Fibroblast of skin of back (primary cell): ENCODE data around the gene CCZ1B.
"Not testable (repeated sequence)": the region's sequence is repeated elsewhere in the genome, so short reads cannot be mapped to it uniquely, and the experiment has no call there.

Source experiments
- DNase-seq: peaks from one replicate; pipeline ENCODE4 v3.0.0-alpha.2; 2013

CCZ1B gene

GRCh38 chr7:6830026-6830425 is 4.0 kb upstream of the CCZ1B start:
- peak; percentile 23 for DNase-seq

- DNase-seq: not testable (repeated sequence)
These were observed 3.5 kb upstream of the CCZ1B start for GRCh38 chr7:6829616-6830015.

GRCh38 chr7:6827180-6827579 is 1.1 kb upstream of the CCZ1B start:
- not testable (repeated sequence) for DNase-seq

GRCh38 chr7:6825236-6826125 is 594 bp downstream of the CCZ1B start:
- DNase-seq: not testable (repeated sequence)

GRCh38 chr7:6821622-6822021 is 4.5 kb downstream of the CCZ1B start:
- not testable (repeated sequence) for DNase-seq

GRCh38 chr7:6815470-6815869 is 10.6 kb downstream of the CCZ1B start:
- DNase-seq: not testable (repeated sequence)

GRCh38 chr7:6813011-6813410 is 13.1 kb downstream of the CCZ1B start:
- not testable (repeated sequence) for DNase-seq

GRCh38 chr7:6807959-6808358 is 18.1 kb downstream of the CCZ1B start:
- not testable (repeated sequence) for DNase-seq

GRCh38 chr7:6807393-6807918 is 18.6 kb downstream of the CCZ1B start:
- DNase-seq: not testable (repeated sequence)

- DNase-seq: not testable (repeated sequence)
These were observed 25.7 kb downstream of the CCZ1B start for GRCh38 chr7:6800331-6800730.

GRCh38 chr7:6799887-6800286 is 26.2 kb downstream of the CCZ1B start:
- DNase-seq: not testable (repeated sequence)

- DNase-seq: not testable (repeated sequence)
These were observed 28.0 kb downstream of the CCZ1B start for GRCh38 chr7:6798047-6798446.

GRCh38 chr7:6797218-6797617 is 28.9 kb downstream of the CCZ1B start:
- not testable (repeated sequence) for DNase-seq

GRCh38 chr7:6794276-6794675 is 31.8 kb downstream of the CCZ1B start:
- not testable (repeated sequence) for DNase-seq

GRCh38 chr7:6792113-6792872 is 33.8 kb downstream of the CCZ1B start:
- DNase-seq: peak; percentile 27

- not testable (repeated sequence) for DNase-seq
These were observed 36.7 kb downstream of the CCZ1B start for GRCh38 chr7:6789353-6789752.

- not testable (repeated sequence) for DNase-seq
These were observed 44.5 kb downstream of the CCZ1B start for GRCh38 chr7:6781581-6781980.

- not testable (repeated sequence) for DNase-seq
These were observed 64.9 kb downstream of the CCZ1B start for GRCh38 chr7:6761186-6761585.

GRCh38 chr7:6753964-6754363 is 72.1 kb downstream of the CCZ1B start, which contains the start of gene RSPH10B2:
TSS of gene RSPH10B2 (plus strand) at chr7:6754103. CDS start at chr7:6757678, 3,575 bp downstream.
- not testable (repeated sequence) for DNase-seq

GRCh38 chr7:6750173-6750572 is 75.9 kb downstream of the CCZ1B start:
- DNase-seq: not testable (repeated sequence)

- not testable (repeated sequence) for DNase-seq
These were observed 76.7 kb downstream of the CCZ1B start for GRCh38 chr7:6749335-6749734.
